ENCODE data around the gene IGF2BP2.
"Not testable (repeated sequence)": the region's sequence is repeated elsewhere in the genome, so short reads cannot be mapped to it uniquely, and the experiment has no call there.

The IGF2BP2 gene

DNA sequence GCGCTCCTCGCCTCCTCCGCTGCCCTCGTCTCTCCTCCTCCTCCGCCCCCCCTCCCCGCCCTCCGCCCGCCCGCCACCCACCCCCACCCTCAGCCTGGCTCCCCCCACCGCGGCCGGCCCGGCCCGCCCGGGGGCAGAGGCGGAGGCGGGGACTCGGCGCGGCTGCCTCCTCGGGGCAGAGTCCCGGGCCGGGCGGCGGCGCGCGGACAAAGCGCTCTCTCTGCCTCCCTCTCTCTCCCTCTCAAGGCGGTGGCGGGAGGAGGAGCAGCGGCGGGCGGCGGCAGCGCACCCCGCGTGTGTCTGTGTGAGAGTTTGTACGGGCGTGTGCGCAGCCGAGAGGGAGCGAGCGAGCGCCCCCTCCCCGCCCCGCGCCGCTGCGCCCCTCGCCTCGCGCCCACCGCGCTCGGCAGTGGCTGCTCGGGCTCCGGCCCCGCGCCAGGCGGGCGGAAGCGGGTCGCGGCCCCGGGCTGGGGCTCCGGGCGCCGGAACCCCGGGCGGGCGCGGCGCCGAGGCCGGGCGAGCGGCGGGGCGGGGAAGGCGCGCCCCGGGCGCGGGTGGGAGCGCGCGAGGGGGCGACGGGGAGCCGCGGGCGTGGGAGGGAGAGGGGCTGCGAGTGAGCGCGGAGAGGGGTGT is at the start of gene IGF2BP2:
Gene IGF2BP2, minus strand, starts transcription at position 37 of the 633 bp plus-strand sequence. CDS start 82 bp downstream, outside the sequence.
- peak; percentile 89 for DNase-seq

DNA sequence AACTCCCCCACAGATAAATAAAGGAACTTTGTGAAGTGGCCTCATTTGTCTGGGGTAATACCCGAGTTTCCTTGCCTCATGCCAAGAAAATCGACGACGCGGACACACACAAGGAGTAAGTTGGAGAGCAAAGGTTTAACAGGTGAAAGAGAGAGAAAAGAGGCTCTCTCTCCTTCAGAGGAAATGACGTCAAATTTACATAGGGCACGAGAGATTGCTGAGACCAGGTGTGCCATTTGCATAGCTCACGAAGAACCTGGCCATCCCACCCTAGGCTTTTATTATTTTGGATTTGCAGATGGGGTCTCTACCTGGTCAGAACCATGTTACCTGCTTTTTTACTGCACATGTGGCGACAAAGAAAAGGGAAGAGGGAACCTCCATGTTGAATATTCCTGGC is 49.3 kb upstream of the IGF2BP2 start:
- DNase-seq = no peak

DNA sequence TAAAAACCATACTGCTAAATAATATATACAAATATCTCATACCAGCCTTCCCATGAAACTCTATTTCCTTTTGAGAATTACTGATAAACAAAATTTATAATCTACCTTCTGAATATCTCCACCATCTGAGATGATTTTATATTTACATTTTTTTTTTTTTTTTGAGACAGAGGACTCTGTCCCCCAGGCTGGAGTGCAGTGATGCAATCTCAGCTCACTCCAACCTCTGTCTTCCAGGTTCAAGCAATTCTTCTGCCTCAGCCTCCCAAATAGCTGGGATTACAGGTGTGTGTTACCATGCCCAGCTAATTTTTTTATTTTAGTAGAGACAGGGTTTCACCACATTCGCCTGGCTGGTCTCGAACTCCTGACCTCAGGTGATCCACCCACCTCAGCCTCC is 42.8 kb upstream of the IGF2BP2 start:
- no peak for DNase-seq

DNA sequence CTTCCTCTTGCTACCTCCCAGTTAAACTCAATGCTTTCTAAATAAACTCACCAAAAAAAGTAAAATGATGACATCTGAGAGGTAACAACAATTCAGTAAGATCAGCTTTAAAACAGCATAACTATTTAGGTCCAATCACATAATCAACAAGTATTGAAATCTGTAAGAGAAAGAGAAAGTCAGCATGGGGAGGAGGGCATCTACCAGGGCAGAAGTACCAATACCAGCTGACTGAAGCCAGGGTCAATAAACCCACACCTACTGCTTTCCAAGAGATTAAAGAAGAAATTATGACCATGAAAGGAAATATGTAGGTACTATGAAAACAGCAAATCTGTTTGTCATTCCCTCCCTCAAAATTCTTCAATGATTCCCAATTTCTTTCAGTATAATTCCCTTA is 42.2 kb upstream of the IGF2BP2 start:
- DNase-seq = no peak

DNA sequence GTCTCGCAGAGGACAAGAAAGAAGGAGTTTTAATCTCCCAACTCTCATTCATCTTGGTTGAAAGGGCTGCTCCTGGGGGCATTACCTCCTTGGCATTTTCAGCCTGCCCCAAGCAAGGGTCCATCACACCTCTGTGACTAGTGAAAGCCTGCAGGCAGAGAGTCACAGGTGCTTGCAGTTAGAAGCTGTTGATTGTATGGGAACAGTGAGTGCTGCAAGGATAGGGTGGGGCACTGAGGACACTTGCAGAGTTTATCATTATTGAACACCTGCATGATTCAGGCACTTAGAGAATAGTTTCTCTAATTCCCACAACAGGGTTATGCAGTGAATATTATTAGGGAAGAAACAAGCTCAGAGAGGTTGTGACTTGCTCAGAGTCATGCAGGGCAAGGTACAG is 41.7 kb upstream of the IGF2BP2 start:
- no peak for DNase-seq

DNA sequence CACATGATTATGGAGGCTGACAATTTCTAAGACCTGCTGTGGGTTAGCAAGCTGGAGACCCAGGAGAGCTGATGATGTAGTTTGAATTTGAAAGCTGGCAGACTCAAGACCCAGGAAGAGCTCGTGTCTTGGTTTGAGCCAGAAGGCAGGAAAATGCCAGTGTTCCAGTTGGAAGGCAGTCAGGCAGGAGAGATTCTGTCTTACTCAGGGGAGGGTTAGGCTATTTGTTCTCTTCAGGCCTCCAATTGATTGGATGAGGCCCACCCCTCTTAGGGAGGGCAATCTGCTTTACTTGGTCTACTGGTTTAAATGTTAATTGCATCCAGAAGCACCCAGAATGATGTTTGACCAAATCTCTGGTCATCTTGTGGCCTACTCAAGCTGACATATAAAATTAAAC is 40.4 kb upstream of the IGF2BP2 start:
- no peak for DNase-seq

DNA sequence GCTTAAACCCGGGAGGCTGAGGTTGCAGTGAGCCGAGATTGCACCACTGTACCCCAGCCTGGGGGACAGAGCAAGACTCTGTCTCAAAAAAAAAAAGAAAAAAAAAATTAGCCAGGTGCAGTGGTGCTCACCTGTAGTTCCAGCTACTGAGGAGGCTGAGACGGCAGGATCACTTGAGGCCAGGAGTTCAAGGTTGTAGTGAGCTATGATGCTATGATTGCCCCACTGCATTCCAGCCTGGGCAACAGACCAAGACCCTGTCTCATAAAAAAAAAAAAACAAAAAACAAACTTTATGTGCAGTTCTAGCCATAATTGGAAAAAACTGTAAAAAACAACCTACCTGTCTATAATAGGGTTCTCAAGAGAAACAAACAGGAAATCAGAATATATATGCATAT is 39.9 kb upstream of the IGF2BP2 start:
- DNase-seq = no peak

DNA sequence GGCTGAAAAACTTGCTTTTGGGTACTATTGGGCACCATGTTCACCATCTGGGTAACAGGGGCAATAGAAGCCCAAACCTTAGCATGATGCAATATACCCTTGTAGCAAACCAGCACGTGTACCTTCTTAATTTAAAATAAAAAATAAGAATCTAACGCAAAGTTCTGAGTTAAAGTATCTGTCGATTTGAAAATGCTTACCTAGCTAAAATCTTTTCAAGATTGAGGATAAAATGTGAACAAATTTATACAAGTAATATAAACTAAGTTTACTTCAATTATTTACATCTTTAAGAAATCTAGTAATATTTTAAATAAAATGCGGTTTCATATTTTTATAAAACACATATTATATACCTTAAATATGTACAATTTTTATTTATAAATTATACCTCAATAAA is 38.1 kb upstream of the IGF2BP2 start:
- DNase-seq = no peak

DNA sequence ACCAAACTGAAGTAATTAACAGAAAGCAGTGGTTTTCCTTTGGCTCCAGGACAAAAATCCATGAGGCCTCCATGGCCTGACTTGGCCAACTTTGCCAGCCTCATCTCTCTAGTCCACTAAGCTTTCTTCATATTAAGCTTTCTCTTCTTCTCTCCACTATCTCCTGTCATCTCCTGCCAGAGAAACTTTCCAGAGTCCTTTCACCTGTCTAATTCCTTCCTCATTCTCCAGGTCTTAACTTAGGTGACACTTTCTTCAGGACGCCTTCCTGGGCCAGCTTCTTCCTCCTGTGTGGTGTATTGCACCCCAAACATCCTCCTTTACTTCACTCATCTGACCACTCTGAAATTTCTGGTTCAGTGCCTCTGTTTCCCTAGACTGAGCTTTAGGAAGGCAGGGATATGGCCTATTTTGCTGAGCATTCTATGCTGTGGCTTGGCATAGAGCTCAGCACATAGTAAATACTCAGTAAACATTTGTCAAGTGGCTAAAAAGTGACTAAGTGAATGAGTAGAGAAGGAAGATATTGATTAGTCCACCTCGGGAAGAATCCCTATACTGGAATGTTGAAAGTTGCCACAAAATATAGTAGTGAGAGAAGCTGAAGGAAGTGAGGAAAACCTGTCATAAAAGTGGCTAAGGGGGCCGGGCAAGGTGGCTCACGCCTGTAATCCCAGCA is 34.6 kb upstream of the IGF2BP2 start:
- no peak for DNase-seq

DNA sequence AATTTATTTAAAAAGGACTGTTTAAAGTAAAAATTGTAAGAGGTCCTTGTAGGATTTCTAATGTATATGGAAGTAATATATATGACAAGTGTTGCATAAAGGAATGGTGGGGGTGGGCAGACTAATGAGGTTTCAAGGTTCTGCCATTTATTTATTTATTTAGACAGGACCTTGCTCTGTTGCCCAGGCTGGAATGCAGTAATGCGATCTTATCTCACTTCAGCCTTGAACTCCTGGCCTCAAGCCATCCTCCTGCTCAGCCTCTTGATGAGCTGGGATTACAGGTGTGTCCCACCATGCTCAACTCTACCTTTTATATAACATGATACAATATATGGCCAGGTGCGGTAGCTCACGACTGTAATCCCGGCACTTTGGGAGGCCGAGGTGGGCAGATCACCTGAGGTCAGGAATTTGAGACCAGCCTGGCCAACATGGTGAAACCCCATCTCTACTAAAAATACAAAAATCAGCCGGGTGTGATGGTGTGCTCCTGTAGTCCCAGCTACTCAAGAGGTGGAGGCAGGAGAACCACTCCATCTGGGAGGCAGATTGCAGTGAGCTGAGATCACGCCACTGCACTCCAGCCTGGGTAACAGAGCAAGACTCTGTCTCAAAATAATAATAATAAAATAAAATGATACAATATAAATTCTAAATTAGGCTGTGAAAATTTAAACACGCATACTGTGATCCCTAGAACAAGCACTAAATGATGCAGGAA is 33.8 kb upstream of the IGF2BP2 start:
- DNase-seq = no peak

DNA sequence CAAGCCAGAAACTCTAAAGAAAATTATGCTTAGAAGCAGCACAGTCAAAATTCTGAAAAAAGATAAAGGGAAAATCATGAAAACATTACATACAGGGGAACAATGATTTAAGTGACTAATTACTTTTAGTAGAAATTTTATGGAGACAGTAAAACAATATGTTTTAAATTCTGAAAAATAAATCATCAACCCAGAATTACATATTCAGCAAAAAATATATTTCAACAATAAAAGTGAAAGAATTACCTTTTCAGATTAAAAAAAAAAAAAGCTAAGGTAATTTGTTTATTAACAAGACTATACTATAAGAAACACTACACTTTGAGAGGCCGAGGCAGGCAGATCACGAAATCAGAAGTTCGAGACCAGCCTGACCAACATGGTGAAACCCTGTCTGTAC is 32.4 kb upstream of the IGF2BP2 start:
- no peak for DNase-seq

DNA sequence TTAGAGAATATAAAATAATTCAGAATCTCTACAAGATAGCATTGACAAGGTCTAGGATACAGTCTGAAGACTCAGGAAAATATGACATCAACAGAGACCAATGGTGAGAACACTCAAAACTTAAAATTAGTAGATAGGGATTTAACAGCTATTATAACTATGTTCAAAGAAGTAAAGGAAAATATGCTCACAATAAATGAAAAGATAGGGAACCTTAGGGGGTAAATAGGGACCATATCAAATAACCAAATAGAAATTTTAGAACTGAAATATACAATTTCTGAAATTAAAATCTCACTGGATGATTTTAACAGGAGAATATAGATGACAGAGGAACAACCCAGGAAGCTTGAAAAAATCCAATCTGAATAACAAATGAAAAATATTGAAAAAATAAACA is 31.8 kb upstream of the IGF2BP2 start:
- DNase-seq = no peak

DNA sequence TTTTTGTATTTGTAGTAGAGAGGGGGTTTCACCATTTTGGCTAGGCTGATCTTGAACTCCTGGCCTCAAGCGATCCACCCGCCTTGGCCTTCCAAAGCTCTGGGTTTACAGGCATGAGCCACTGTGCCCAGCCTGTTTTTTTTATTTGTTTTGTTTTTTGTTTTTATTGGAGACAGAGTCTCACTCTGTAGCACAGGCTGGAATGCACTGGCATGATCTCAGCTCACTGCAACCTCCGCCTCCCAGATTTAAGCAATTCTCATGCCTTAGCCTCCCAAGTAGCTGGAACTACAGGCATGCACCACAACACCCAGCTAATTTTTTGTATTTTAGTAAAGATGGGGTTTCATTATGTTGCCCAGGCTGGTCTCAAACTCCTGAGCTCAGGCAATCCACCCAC is 28.9 kb upstream of the IGF2BP2 start:
- DNase-seq = peak; percentile 8

DNA sequence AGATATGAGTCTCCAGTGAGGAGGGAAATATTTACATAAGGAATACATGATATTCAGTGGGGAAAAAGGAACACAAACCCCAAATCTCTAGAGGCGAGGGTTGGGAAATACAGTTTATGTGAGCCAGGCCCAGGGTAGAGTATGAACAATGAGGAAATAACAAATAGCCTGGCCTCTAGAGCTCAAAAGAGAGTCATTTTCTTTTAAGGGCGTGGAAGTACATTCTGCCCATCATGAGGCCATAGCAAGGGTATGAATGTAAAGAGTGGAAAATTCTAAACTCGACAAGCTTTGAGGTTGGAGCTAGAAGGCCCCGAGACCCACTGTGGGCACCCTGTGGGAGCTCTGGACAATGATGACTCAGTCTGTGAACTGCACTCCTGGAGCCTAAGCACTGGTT is 27.8 kb upstream of the IGF2BP2 start:
- DNase-seq = peak; percentile 24

DNA sequence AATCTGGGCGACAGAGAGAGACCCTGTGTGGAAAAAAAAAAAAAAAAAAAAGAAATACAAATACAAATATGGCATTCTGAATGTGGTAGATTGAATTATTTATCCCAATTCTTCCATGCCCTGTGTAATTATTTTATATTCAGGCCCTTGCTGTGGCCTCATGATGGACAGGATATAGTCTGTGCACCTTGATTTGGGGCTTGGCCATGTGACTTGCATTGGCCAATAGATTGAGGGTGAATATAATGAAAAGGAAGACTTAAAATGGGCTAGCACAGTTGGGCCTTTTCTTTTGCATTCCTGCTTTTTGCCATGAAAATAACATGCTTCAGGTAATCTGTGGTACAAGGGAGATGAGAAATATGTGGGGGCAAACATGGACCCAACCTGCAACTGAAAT is 27.1 kb upstream of the IGF2BP2 start:
- no peak for DNase-seq

DNA sequence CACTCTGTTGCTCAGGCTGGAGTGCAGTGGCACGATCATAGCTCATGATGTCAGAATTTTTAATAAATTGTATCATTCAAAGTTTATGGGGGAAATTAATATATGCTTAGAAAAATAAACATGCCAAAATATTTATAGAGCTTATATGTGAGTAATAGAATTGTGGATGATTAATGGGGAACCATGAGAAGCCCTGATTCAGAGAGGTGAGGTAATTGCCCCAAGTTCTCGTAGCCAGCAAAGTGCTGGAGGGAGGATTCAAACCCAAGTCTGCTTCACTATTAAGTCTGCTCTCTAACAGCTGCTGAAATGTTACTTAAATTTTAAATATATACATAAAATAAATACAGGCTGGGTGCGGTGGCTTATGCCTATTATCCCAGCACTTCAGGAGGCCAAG is 26.2 kb upstream of the IGF2BP2 start:
- peak; percentile 8 for DNase-seq

DNA sequence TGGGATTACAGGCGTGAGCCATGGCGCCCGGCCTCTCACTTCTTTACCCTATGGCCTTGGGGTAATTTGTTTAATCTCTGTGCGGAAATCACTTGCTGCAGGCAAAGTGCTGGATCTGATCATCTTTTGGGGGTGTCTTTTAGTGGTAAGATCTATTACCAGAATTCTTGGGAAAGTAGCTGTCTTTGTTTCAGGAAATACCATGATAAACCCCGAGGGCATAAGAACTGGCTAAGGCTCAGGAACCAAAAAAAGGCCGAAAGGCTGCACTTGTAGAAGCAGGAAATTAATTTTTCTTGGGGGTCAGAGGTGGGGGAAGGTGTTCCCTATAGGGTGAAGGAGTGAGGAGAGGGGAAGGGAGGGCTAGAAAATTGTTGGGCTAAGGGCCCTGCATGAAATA is 22.7 kb upstream of the IGF2BP2 start:
- DNase-seq = no peak

DNA sequence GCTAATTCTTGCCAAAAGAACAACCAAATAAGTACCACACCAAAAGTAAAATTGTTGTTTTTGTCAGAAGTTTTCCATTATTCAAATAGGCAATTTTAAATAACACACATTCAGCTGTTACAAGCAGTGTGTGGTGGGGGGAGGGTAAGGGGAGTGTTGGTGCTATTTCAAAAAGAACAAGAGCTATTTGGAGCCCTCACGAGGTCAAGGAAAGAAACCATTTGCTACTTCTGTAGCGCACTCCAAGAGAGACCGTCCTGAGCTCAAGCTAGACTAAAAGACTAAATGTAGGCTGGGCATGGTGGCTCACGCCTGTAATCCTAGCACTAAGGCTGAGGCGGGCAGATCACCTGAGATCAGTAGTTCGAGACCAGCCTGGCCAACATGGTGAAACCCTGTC is 21.2 kb upstream of the IGF2BP2 start:
- peak; percentile 12 for DNase-seq

DNA sequence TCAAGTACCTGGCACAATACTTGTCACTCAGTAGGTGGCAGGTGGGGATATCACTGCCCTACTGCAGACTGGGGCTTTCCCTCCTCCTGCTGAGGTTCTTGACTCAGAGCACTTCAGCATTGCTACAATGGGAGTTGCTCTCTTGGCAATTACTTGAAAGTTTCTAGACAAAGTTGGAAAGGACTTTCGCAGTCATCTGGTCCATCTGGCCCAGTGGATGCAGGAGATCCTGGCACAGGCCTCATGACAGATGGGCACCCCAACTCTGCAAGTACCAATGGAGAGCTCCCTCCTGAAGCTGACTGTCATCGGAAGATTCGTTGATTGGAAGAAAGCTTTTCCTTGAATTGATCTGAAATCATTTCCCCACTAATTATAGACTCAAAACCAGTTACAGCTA is 19.2 kb upstream of the IGF2BP2 start:
- DNase-seq = no peak

DNA sequence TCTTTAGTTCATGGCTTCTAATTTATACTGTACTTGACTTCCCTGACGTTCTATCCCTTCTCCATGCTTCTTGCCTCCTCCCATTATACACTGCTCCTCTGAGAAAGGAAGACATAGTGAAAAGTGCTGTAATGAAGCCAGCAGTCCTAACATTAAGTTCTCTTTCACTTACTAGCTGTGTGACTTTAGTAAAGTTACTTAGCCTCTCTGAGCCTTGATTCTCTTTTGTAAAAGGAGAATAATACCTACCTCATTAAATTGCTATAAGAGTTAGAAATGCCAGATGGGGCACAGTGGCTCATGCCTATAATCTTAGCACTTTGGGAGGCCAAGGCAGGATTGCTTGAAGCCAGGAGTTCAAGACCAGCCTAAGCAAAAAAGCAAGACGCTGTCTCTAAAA is 18.8 kb upstream of the IGF2BP2 start:
- DNase-seq = no peak

DNA sequence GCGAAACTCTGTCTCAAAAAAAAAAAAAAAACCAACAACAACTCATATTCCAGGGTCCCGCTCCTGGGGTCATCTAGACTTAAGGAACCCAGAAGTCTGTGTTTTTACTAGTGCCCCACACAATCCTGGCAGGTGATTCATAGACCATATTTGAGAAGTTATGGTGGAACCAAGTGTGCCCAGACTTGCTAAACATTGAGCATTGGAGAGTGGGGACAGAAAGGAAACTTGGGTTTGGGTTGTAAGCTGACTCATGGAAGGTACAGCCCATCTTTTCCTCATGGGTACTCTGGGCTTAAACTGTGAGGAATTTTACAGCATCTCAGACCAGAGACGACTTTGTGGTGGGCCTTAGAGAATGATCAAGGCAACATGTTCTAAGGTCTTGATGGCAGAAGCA is 18.3 kb upstream of the IGF2BP2 start:
- no peak for DNase-seq

DNA sequence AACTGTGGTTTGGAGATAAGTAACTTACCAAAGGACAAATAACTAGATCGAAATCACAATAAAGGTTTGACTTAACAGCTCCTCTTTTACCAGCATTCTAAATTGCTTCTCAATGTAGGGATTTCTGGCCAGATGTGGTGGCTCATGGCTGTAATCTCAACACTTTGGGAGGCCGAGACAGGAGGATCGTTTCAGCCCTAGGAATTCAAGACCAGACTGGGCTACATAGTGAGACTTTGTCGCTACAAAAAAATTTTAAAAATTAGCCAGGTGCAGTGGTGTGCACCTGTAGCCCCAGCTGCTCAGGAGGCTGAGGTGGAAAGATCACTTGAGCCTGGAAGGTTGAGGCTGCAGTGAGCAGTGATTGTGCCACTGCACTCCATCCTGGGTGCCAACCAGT is 17.4 kb upstream of the IGF2BP2 start:
- no peak for DNase-seq

DNA sequence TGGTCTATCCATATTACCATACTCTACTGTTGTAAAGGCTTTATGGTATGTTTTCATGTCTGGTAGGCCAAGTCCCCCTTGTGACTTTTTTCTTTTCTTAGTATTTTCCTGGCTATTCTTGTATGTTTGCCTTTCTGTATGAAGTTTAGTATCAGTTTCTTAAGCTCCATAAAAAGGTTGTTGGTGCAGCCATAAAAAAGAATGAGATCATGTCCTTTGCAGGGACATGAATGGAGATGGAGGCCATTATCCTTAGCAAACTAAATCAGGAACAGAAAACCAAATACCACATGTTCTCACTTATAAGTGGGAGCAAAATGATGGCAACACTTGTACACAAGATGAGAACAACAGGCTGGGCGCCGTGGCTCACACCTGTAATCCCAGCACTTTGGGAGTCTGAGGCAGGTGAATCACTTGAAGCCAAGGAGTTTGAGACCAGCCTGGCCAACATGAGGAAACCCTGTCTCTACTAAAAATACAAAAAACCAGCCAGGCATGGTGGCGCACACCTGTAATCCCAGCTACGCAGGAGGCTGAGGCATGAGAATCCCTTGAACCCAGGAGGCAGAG is 13.7 kb upstream of the IGF2BP2 start:
- not testable (repeated sequence) for DNase-seq

DNA sequence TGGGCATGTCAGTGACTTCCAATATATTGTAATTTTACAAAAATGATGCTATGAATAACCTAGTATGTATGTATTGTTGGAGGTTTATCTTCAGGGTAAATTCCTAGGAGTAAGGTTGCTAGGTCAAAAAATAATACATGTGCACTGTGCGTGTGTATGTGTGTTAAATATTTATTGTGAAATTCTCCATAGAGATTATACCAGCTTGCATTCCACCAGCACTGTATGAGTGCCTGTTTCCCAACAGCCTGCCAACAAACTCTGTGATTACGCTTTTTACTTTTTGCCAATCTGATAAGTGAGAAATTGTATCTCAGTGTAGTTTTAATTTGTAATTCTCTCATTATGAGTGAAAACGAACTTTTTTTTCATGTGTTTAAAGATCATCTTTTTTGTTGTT is 12.6 kb upstream of the IGF2BP2 start:
- DNase-seq = no peak

Data from fibroblast of skin of right biceps (primary cell).